Measurements from ENCODE around the gene MACROD1.

DNA sequence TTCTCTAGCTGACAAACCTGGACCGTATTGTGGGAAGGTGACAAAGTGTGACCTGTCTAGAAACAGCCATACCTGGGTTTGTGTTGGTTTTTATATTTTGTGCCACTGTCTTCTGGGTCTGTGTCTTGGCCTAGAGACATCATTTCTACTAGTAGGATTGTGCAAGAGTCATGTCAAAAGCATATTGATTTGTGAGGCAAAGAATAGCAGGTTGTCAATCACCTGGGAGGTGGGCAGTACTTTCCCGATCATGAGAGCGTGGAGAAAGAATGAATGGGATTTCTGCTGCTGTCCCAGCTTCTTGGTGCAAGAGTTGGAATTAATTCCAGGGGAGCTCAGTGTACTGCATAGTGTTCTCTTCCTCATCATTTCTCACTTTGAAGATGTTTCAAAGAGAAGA is 35.6 kb upstream of the MACROD1 start:
- TF ChIP-seq ZNF558 (CRISPR knock-in tag; IDR thresholded peaks at IDR 0.05; ENCODE audit: borderline replicate concordance): no peak
- no peak for TF ChIP-seq IRF1 (CRISPR knock-in tag; IDR thresholded peaks at IDR 0.05; ENCODE audit: low read depth)
- TF ChIP-seq ZBTB34 (CRISPR knock-in tag; IDR thresholded peaks at IDR 0.05): no peak
- TF ChIP-seq IRF2 (CRISPR knock-in tag; IDR thresholded peaks at IDR 0.05): no peak
- TF ChIP-seq HIVEP1 (CRISPR knock-in tag; IDR thresholded peaks at IDR 0.05): no peak
- no peak for TF ChIP-seq MZF1 (CRISPR knock-in tag; IDR thresholded peaks at IDR 0.05; ENCODE audit: borderline replicate concordance)
- TF ChIP-seq ZSCAN21 (CRISPR knock-in tag; IDR thresholded peaks at IDR 0.05; ENCODE audit: borderline replicate concordance): no peak
- no peak for TF ChIP-seq EHMT2 (IDR thresholded peaks at IDR 0.05; ENCODE audit: borderline replicate concordance, low read depth, low read length)
- no peak for TF ChIP-seq ZNF672 (CRISPR knock-in tag; IDR thresholded peaks at IDR 0.05)
- TF ChIP-seq ZBTB20 (CRISPR knock-in tag; IDR thresholded peaks at IDR 0.05; ENCODE audit: borderline replicate concordance, low read depth): no peak
- no peak for TF ChIP-seq PATZ1 (CRISPR knock-in tag; IDR thresholded peaks at IDR 0.05)

Measured in HepG2 (cell line).